ENCODE measurements around the gene GOLGA6L26. TPM values are rescaled to one million over a fixed set of nuclear protein-coding genes. Genes with fewer than 3 reads are reported as not detected.
"Not testable (repeated sequence)": the region's sequence is repeated elsewhere in the genome, so short reads cannot be mapped to it uniquely, and the experiment has no call there.

GOLGA6L26 gene, protein sequence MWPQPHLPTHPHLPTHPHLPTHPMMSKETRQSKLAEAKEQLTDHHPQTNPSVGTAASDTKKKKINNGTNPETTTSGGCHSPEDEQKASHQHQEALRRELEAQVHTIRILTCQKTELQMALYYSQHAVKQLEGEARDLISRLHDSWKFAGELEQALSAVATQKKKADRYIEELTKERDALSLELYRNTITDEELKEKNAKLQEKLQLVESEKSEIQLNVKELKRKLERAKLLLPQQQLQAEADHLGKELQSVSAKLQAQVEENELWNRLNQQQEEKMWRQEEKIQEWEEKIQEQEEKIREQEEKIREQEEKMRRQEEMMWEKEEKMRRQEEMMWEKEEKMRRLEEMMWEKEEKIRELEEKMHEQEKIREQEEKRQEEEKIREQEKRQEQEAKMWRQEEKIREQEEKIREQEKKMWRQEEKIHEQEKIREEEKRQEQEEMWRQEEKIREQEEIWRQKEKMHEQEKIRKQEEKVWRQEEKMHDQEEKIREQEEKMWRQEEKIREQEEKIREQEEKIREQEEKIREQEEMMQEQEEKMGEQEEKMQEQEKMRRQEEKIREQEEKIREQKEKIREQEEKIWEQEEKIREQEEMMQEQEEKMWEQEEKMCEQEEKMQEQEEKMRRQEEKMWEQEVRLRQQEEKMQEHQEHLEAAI
- not detected in 2 replicates for total RNA-seq (2014; rRNA removed; shearing (Covaris generic))

- not testable (repeated sequence) for DNase-seq (ENCODE audit: low spot score)
These were observed at the start of gene GOLGA6L26 for GRCh38 chr15:23334096-23334495. GOLGA6L26 (minus strand) TSS chr15:23334196; CDS start chr15:23334135, 61 bp downstream.

DNA sequence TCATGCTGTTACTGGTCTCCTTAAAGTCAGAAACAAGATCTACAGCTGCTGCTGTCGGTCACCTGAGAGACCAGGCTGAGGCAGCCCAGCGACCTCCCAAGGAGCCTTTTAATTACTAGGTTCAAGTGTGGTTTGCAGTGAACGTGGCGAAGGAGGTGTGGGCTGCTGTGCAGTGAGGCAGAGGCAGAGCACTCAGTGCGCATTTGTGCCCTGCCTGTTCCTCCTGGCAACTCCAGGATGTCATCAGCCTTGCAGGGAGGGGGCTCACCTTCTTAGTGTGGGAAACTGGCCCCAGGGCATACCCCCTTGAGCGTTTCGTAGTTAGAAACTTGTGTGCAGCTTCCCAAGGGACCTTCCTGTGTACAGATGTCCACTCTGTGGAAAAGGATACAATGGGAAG is 47.2 kb upstream of the GOLGA6L26 start:
- not testable (repeated sequence) for DNase-seq (ENCODE audit: low spot score)

- DNase-seq (ENCODE audit: low spot score), result not testable (repeated sequence)
These were observed 46.7 kb upstream of the GOLGA6L26 start for GRCh38 chr15:23380700-23381099.

DNA sequence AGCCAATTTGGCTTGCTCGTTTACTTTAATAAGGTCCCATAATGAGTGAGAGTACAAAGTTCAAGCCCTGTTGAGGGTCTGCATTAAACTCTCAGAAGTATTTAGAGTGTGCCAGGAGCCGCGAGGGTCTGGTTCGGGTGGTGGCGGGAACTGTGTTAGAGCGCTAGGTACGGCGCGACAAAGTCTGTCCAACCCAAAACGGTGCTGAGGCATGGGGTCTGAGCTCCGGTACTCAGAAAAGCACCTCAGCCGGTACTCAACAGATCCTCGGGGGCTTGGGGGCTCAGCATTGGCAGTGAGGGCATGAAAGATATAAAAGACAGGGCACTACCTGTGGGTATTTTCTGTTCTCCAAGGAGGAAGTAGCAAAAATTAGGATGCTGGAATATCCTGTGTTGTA is 45.0 kb upstream of the GOLGA6L26 start:
- DNase-seq (ENCODE audit: low spot score), result not testable (repeated sequence)

GRCh38 chr15:23374226-23374625 is 40.2 kb upstream of the GOLGA6L26 start:
- not testable (repeated sequence) for DNase-seq (ENCODE audit: low spot score)

DNA sequence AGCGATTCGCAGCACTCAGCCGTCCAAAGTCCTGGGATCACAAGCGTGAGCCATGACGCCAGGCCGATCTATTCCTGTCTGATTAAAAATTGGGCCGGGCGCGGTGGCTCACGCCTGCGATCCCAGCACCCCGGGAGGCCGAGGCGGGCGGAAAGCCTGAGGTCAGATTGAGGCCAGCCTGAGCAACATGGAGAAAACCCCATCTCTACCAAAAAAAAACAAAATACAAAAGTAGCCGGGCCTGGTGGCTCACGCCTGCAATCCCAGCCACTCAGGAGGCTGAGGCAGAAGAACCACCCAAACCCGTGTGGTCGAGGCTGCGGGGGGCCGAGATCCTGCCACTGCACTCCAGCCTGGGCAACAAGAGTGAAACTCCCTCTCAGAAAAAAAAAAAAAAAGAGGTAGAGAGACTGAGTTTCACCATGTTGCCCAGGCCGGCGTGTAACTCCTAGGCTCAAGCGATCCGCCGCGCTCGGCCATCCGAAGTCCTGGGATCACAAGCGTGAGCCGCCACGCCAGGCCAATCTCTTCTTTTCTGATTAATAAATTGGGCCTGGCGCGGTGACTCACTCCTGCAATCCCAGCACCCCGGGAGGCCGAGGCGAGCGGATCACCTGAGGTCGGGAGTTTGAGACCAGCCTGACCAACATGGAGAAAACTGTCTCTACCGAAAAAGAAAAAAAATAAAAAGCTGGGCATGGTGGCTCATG is 39.0 kb upstream of the GOLGA6L26 start:
- not testable (repeated sequence) for DNase-seq (ENCODE audit: low spot score)

DNA sequence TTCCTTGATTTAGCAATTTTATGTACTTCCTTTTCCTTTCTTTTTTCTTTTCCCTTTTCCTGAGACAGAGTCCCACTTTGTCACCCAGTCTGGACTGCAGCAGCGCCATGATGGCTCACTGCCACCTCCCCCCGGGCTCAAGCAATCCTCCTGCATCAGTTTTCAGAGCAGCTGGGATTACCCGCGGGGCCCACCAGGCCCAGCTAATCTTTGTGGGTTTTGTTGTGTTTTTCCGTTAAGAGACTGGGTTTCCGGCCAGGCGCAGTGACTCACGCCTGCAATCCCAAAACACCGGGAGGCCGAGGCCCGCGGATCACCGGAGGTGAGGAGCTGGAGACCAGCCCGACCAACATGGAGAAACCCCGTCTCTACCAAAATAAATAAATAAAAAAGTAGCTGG is 38.3 kb upstream of the GOLGA6L26 start:
- DNase-seq (ENCODE audit: low spot score), result peak; percentile 66

- DNase-seq (ENCODE audit: low spot score), result not testable (repeated sequence)
These were observed 37.9 kb upstream of the GOLGA6L26 start for GRCh38 chr15:23371868-23372267.

DNA sequence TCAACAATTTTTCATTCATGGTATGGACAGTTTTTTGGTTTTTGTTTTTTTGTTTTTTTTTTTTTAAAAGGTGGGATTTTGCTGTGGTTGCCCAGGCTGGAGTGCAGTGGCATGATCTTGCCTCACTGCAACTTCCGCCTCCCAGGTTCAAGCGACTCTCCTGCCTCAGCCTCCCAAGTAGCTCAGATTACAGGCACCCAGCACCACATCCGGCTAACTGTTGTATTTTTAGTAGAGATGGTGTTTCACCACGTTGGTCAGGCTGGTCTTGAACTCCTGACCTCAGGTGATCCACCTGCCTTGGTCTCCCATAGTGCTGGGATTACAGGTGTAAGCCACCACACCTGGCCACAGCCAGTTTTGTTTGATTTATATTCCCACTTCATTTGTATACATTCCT is 37.1 kb upstream of the GOLGA6L26 start:
- not testable (repeated sequence) for DNase-seq (ENCODE audit: low spot score)

DNA sequence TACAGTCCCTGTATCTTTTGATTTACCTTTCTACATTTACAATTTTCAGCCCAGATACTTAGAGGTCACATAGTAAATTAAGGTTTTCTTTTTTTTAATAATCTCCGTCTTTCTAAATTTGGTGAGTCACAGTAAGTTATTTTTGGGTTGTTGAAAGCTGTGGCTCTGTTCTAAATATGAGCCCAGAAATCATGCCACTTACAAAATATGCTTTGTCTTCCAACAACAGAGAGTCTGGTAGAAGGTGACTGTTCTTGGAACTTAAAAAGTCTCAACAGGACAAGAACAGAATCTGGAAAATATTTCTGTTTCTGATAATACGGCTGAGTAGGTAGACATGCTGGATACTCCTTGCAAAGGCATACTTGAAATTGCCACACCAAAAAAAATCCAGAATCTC is 36.6 kb upstream of the GOLGA6L26 start:
- DNase-seq (ENCODE audit: low spot score), result no peak

- not testable (repeated sequence) for DNase-seq (ENCODE audit: low spot score)
These were observed 30.3 kb upstream of the GOLGA6L26 start for GRCh38 chr15:23364261-23364660.

DNA sequence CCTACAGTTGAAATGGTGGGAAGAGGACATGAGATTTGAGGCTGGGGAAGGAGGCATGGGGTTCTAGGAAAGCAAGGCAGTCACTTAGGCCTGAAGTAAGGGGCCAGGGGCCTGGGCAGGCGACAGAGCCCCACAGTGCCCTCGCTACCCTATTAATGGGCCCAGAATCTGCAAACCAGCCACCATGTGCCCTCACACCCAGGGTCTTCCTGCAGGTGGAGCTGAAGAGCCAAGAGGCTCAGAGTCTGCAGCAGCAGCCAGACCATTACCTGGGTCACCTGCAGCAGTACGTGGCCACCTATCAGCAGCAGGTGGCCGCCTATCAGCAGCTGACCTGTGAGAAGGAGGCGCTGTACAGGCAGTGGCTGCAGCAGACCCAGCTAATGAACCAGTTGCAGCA is 28.6 kb upstream of the GOLGA6L26 start:
- not testable (repeated sequence) for DNase-seq (ENCODE audit: low spot score)

GRCh38 chr15:23354448-23354847 is 20.5 kb upstream of the GOLGA6L26 start, which contains the start of gene GOLGA8S:
GOLGA8S (plus strand) TSS chr15:23354748; CDS start chr15:23354810, 62 bp downstream.
- not testable (repeated sequence) for DNase-seq (ENCODE audit: low spot score)

- not testable (repeated sequence) for DNase-seq (ENCODE audit: low spot score)
These were observed 22.8 kb downstream of the GOLGA6L26 start for GRCh38 chr15:23311233-23311632.

GRCh38 chr15:23305921-23306320 is 28.1 kb downstream of the GOLGA6L26 start:
- not testable (repeated sequence) for DNase-seq (ENCODE audit: low spot score)

GRCh38 chr15:23304805-23305204 is 29.2 kb downstream of the GOLGA6L26 start:
- DNase-seq (ENCODE audit: low spot score), result not testable (repeated sequence)

GRCh38 chr15:23304267-23304666 is 29.7 kb downstream of the GOLGA6L26 start:
- not testable (repeated sequence) for DNase-seq (ENCODE audit: low spot score)

- DNase-seq (ENCODE audit: low spot score), result not testable (repeated sequence)
These were observed 30.3 kb downstream of the GOLGA6L26 start for GRCh38 chr15:23303654-23304053.

DNA sequence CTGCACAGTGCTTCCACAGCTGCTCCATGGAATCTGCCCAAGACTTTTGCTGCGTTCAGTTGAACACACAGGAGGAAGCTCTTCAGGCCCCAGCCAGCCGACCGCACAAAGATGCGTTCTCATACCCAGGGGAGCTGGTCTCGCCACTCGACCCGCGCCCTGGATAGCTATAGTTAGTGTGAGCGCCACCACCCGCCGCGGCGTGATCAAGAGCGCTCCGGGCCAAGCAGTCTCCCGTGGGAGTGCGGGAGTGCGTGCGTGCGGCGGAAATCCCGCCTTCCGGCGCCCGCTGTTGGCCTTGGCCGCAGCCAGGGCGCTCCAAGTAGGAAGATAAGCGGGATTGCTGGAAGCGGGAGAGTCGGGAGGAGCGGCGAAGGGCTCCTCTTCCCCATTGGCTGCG is 30.8 kb downstream of the GOLGA6L26 start:
- not testable (repeated sequence) for DNase-seq (ENCODE audit: low spot score)
